IMR-90 (cell line): Measurements from ENCODE around the gene RUNX3. TPM values are rescaled to one million over a fixed set of nuclear protein-coding genes. Genes with fewer than 3 reads are reported as not detected.

ENCODE experiments used
- ATAC-seq: fragments of 200-7000 bp; cut with Tn5 transposase; 2 replicates; pipeline ENCODE4 v1.9.1; 2020; ENCODE audit warnings: low read depth, mild to moderate bottlenecking, moderate library complexity
- BruUV-seq: library from RNA; stranded (reverse); fragments of 400-500 nt; replicated peaks from 2 replicates; lab custom pipeline; 2021; lab: Mats Ljungman, UMichigan
- CTCF ChIA-PET: fragments of 300-600 bp; formaldehyde crosslinking; extraction: SDS; loops from one replicate; lab custom pipeline; 2021; ENCODE audit warnings: antibody characterized with exemption; lab: Yijun Ruan, JAX
- POLR2A ChIA-PET: fragments of 300-600 bp; sonication (Branson Sonifier 250); formaldehyde crosslinking; loops from one replicate; lab custom pipeline; 2022; ENCODE audit warnings: antibody characterized with exemption; ENCODE audit not compliant: unreplicated experiment; lab: Charles Lee
- DNase-seq: peaks from one replicate; pipeline ENCODE4 v3.0.0; 2013
- H2AFZ ChIP-seq: replicated peaks from 2 replicates; pipeline ENCODE3; 2013; ENCODE audit warnings: low read length, mild to moderate bottlenecking; ENCODE audit not compliant: poor library complexity
- H2AK5ac ChIP-seq: 2 replicates; pipeline ENCODE4 v1.6.1; 2013; ENCODE audit warnings: low read depth, low read length, inconsistent platforms
- H2AK9ac ChIP-seq: replicated peaks from 2 replicates; pipeline ENCODE3; 2013; ENCODE audit warnings: mild to moderate bottlenecking, low read depth, low read length, moderate library complexity; ENCODE audit not compliant: poor library complexity
- H2BK120ac ChIP-seq: 2 replicates; pipeline ENCODE4 v1.6.1; 2013; ENCODE audit warnings: low read depth, low read length, inconsistent platforms
- H2BK15ac ChIP-seq: 3 replicates; pipeline ENCODE4 v1.6.1; 2013; ENCODE audit warnings: low read depth, low read length, inconsistent platforms
- H2BK20ac ChIP-seq: 2 replicates; pipeline ENCODE4 v1.6.1; 2013; ENCODE audit warnings: low read depth, mild to moderate bottlenecking, inconsistent platforms, low read length, moderate library complexity
- H2BK5ac ChIP-seq: 2 replicates; pipeline ENCODE4 v1.6.1; 2013; ENCODE audit warnings: mild to moderate bottlenecking, low read depth, low read length, inconsistent platforms; ENCODE audit not compliant: poor library complexity, severe bottlenecking
- H3K14ac ChIP-seq: replicated peaks from 2 replicates; pipeline ENCODE4 v1.6.1; 2013; ENCODE audit warnings: low read depth, low read length, inconsistent platforms
- H3K18ac ChIP-seq: 2 replicates; pipeline ENCODE4 v1.6.1; 2013; ENCODE audit warnings: low read depth, low read length, control low read depth
- H3K23ac ChIP-seq: 2 replicates; pipeline ENCODE4 v1.6.1; 2013; ENCODE audit warnings: low read depth, low read length, inconsistent platforms
- H3K27ac ChIP-seq: 2 replicates; pipeline ENCODE4 v1.5.1; 2013; ENCODE audit warnings: mild to moderate bottlenecking, control low read depth, low read length; ENCODE audit not compliant: insufficient read depth
- H3K27me3 ChIP-seq: 2 replicates; pipeline ENCODE4 v1.6.1; 2013; ENCODE audit warnings: low read length; ENCODE audit not compliant: control insufficient read depth, insufficient read depth
- H3K36me3 ChIP-seq: 2 replicates; pipeline ENCODE4 v1.6.1; 2013; ENCODE audit warnings: low read length, mixed read lengths; ENCODE audit not compliant: control insufficient read depth, insufficient read depth
- H3K4ac ChIP-seq: 2 replicates; pipeline ENCODE4 v1.6.1; 2013; ENCODE audit warnings: low read depth, low read length, inconsistent platforms
- H3K4me1 ChIP-seq: 2 replicates; pipeline ENCODE4 v1.6.1; 2013; ENCODE audit warnings: low read length, mixed read lengths; ENCODE audit not compliant: control insufficient read depth, insufficient read depth
- H3K4me2 ChIP-seq: 2 replicates; pipeline ENCODE4 v1.6.1; 2013; ENCODE audit warnings: low read depth, mild to moderate bottlenecking, control low read depth, low read length, moderate library complexity
- H3K4me3 ChIP-seq: 2 replicates; pipeline ENCODE4 v1.5.1; 2013; ENCODE audit warnings: low read depth, mild to moderate bottlenecking, control low read depth, low read length, moderate library complexity; ENCODE audit not compliant: insufficient read depth
- H3K56ac ChIP-seq: 2 replicates; pipeline ENCODE4 v1.6.1; 2013; ENCODE audit warnings: low read length, inconsistent platforms; ENCODE audit not compliant: insufficient read depth; ENCODE audit errors: extremely low read depth
- H3K79me1 ChIP-seq, 2 experiments: 2 replicates each; pipeline ENCODE4 v1.6.1; 2013; ENCODE audit warnings: low read length in 2 of 2, inconsistent platforms in 1 of 2, low read depth in 1 of 2
- H3K9ac ChIP-seq: 2 replicates; pipeline ENCODE4 v1.6.1; 2013; ENCODE audit warnings: low read depth, low read length, control low read depth
- H3K9me1 ChIP-seq: 2 replicates; pipeline ENCODE4 v1.6.1; 2013; ENCODE audit warnings: low read length, inconsistent platforms; ENCODE audit not compliant: insufficient read depth
- H3K9me3 ChIP-seq: 2 replicates; pipeline ENCODE4 v1.6.1; 2013; ENCODE audit warnings: low read length; ENCODE audit not compliant: control insufficient read depth, insufficient read depth
- H4K20me1 ChIP-seq: 2 replicates; pipeline ENCODE4 v1.6.1; 2013; ENCODE audit warnings: low read length, inconsistent platforms; ENCODE audit not compliant: insufficient read depth
- H4K5ac ChIP-seq: 2 replicates; pipeline ENCODE4 v1.6.1; 2013; ENCODE audit warnings: mild to moderate bottlenecking, low read depth, low read length, control low read depth
- H4K8ac ChIP-seq, 2 experiments: 2 replicates each; pipeline ENCODE4 v1.6.1; 2013; ENCODE audit warnings: low read depth in 2 of 2, low read length in 2 of 2, control low read depth in 1 of 2, inconsistent platforms in 1 of 2
- H4K91ac ChIP-seq: 2 replicates; pipeline ENCODE4 v1.6.1; 2013; ENCODE audit warnings: low read depth, low read length, inconsistent platforms; ENCODE audit not compliant: insufficient read depth
- BHLHE40 ChIP-seq: fragments of 150-350 bp; IDR thresholded peaks from 2 replicates; pipeline ENCODE4 v1.6.1; 2016; ENCODE audit warnings: mild to moderate bottlenecking, low read depth, low read length
- CEBPB ChIP-seq: IDR thresholded peaks from 2 replicates; pipeline ENCODE4 v1.6.1; 2012; ENCODE audit warnings: low read depth, low read length, improper control_type of control experiment
- CHD1 ChIP-seq: IDR thresholded peaks from 2 replicates; pipeline ENCODE4 v1.6.1; 2012; ENCODE audit warnings: low read depth, low read length, improper control_type of control experiment
- ELK1 ChIP-seq: fragments of 150-350 bp; IDR thresholded peaks from 2 replicates; pipeline ENCODE4 v1.6.1; 2016; ENCODE audit warnings: low read depth, mild to moderate bottlenecking, low read length, moderate library complexity, borderline replicate concordance
- FOS ChIP-seq: fragments of 150-350 bp; IDR thresholded peaks from 2 replicates; pipeline ENCODE4 v1.6.1; 2016; ENCODE audit warnings: low read depth, low read length
- MAFK ChIP-seq: IDR thresholded peaks from 2 replicates; pipeline ENCODE4 v1.6.1; 2012; ENCODE audit warnings: low read depth, low read length, improper control_type of control experiment
- MAZ ChIP-seq: IDR thresholded peaks from 2 replicates; pipeline ENCODE4 v1.6.1; 2012; ENCODE audit warnings: low read depth, mild to moderate bottlenecking, low read length, improper control_type of control experiment, moderate library complexity, borderline replicate concordance
- MXI1 ChIP-seq: IDR thresholded peaks from 2 replicates; pipeline ENCODE4 v1.6.1; 2012; ENCODE audit warnings: low read depth, mild to moderate bottlenecking, low read length, moderate library complexity, borderline replicate concordance
- POLR2A ChIP-seq: IDR thresholded peaks from 2 replicates; pipeline ENCODE4 v1.6.1; 2012; ENCODE audit warnings: mild to moderate bottlenecking, low read depth, low read length
- RAD21 ChIP-seq: IDR thresholded peaks from 2 replicates; pipeline ENCODE4 v1.6.1; 2012; ENCODE audit warnings: low read length, improper control_type of control experiment
- RCOR1 ChIP-seq: IDR thresholded peaks from 2 replicates; pipeline ENCODE4 v1.6.1; 2012; ENCODE audit warnings: mild to moderate bottlenecking, low read length, improper control_type of control experiment; ENCODE audit not compliant: insufficient replicate concordance
- RFX5 ChIP-seq: IDR thresholded peaks from 2 replicates; pipeline ENCODE4 v1.8.0; 2012; ENCODE audit warnings: low read depth, mild to moderate bottlenecking, low read length, moderate library complexity
- SMC3 ChIP-seq: fragments of 150-350 bp; IDR thresholded peaks from 2 replicates; pipeline ENCODE4 v1.6.1; 2016; ENCODE audit warnings: low read depth, mild to moderate bottlenecking, antibody characterized with exemption, low read length, moderate library complexity
- USF2 ChIP-seq: fragments of 150-350 bp; IDR thresholded peaks from 2 replicates; pipeline ENCODE4 v1.6.1; 2017; ENCODE audit warnings: mild to moderate bottlenecking, antibody characterized with exemption, low read length, low read depth
- WGBS, 2 experiments: methylation state at CpG; one replicate each; pipeline versions ENCODE4 v1.1.5 to v1.1.7; 2013; ENCODE audit warnings: missing lambda C conversion rate in 2 of 2; ENCODE audit not compliant: insufficient read length in 1 of 2; ENCODE audit errors: extremely low coverage in 2 of 2; 5-methylcytosine and 5-hydroxymethylcytosine counted together
- dilution Hi-C: fragments of 300-500 bp; cut with HindIII; formaldehyde crosslinking; loops from one replicate; pipeline ENCODE4 v1.14.3; 2018; ENCODE audit warnings: low sequenced_read_pairs; ENCODE audit not compliant: unreplicated experiment
- in situ Hi-C: fragments of 300-500 bp; cut with MboI; formaldehyde crosslinking; loops from 3 replicates; pipeline ENCODE4 v1.14.3; 2019; ENCODE audit warnings: low sequenced_read_pairs, inconsistent platforms, mixed read lengths
- intact Hi-C: fragments of 100-400 bp; cut with micrococcal nuclease; formaldehyde crosslinking; loops from 2 replicates; pipeline ENCODE4 v1.10.0; 2022
- polyA plus RNA-seq, 3 experiments: library from polyadenylated mRNA; depleted of rRNA; stranded (reverse); fragments of >200 nt; gene quantifications; 2 replicates each; pipeline ENCODE4 v1.2.3, GENCODE V29; 2012; ENCODE audit warnings: low replicate concordance in 1 of 3
- total RNA-seq: library from RNA; depleted of rRNA; stranded (reverse); fragments of >200 nt; gene quantifications from 2 replicates; pipeline ENCODE4 v1.2.3, GENCODE V29; 2012

Gene RUNX3
- total and polyA plus RNA-seq, 2 of the 4 experiments (the other 2 are of a cell fraction) = 0.07 TPM; not detected in 1

- H3K56ac ChIP-seq = no peak overlapping the region
- no peak overlapping the region for H3K23ac ChIP-seq
- ChIA-PET CTCF (interaction anchor here (0.7 kb wide), 1 partner anchor 179 kb away, joined by 5 read pairs; no protein-coding TSS in a partner anchor), POLR2A (no interaction called here)
- no peak overlapping the region for H2AK5ac ChIP-seq
- no peak overlapping the region for H3K9ac ChIP-seq
- H2BK5ac ChIP-seq = no peak overlapping the region
- intact Hi-C loops = loop anchor here (5.0 kb wide), 1 partner anchor 63 kb away; no protein-coding TSS in a partner anchor
- H3K27ac ChIP-seq = no peak overlapping the region
- H2AK9ac ChIP-seq = no peak overlapping the region
- no peak overlapping the region for H3K14ac ChIP-seq
- H2BK20ac ChIP-seq = no peak overlapping the region
- no peak overlapping the region for H4K91ac ChIP-seq
- H2BK120ac ChIP-seq = no peak overlapping the region
- H3K36me3 ChIP-seq = no peaks in the 10 kb centered on the region
- H3K9me3 ChIP-seq = no peaks in the 10 kb centered on the region
- H2AFZ ChIP-seq = no peak overlapping the region
- no peak overlapping the region for H4K8ac ChIP-seq
- H3K4ac ChIP-seq = no peak overlapping the region
- no peak overlapping the region for H4K5ac ChIP-seq
- no peak for ATAC-seq
- H3K27me3 ChIP-seq = peaks cover 19% of the 10 kb centered on the region
- H3K9me1 ChIP-seq = no peaks in the 10 kb centered on the region
- H2BK15ac ChIP-seq = no peak overlapping the region
- 100% methylated on average over 1 of the region's 10 CpGs; no CpG with 5 or more reads in 1 of the 2 experiments for WGBS, 2 experiments
- H3K4me2 ChIP-seq = no peak overlapping the region
- dilution Hi-C loops = no loop called here
- in situ Hi-C loops = loop anchor here (10.0 kb wide), 1 partner anchor 345 kb away; no protein-coding TSS in a partner anchor
- BruUV-seq = no TSS peak
- H3K18ac ChIP-seq = no peak overlapping the region
- H3K4me1 ChIP-seq = no peaks in the 10 kb centered on the region
- no peaks in the 10 kb centered on the region for H3K79me1 ChIP-seq
- no peak overlapping the region for H3K4me3 ChIP-seq
- no peak for DNase-seq
- H4K20me1 ChIP-seq = no peaks in the 10 kb centered on the region
- TF ChIP-seq POLR2A = no peak
- TF ChIP-seq RAD21 = no peak
- TF ChIP-seq CHD1 = no peak
- no peak for TF ChIP-seq MAZ
- no peak for TF ChIP-seq MXI1
- TF ChIP-seq RFX5 = no peak
- no peak for TF ChIP-seq USF2
- TF ChIP-seq RCOR1 = no peak
- TF ChIP-seq CEBPB = no peak
- no peak for TF ChIP-seq FOS
- no peak for TF ChIP-seq ELK1
- no peak for TF ChIP-seq BHLHE40
- TF ChIP-seq MAFK = no peak
- TF ChIP-seq SMC3 = no peak
Measured at GRCh38 chr1:24859063-24860010, 70.7 kb downstream of the RUNX3 start.
